Caki2 (cell line): ENCODE data around the gene EFR3B. TPM values are rescaled to one million over a fixed set of nuclear protein-coding genes. Genes with fewer than 3 reads are reported as not detected.
"Not testable (repeated sequence)": the region's sequence is repeated elsewhere in the genome, so short reads cannot be mapped to it uniquely, and the experiment has no call there.

ENCODE experiments used
- DNase-seq: peaks from one replicate; pipeline ENCODE4 v3.0.0-alpha.2; 2015; ENCODE audit warnings: low read depth
- in situ Hi-C: cut with HindIII; loops from 2 replicates; pipeline ENCODE4 v1.10.0; 2016; ENCODE audit warnings: low sequenced_read_pairs, low pct_unique_long_range_greater_than_20kb, mixed read lengths
- total RNA-seq: library from RNA; depleted of rRNA; stranded (reverse); fragments of >200 nt; shearing (Covaris generic); gene quantifications from 2 replicates; pipeline ENCODE4 v1.2.3, GENCODE V29; 2014; ENCODE audit warnings: low replicate concordance

Gene EFR3B
- total RNA-seq, 1 experiment from 2014 or later: 0.71 TPM

DNA sequence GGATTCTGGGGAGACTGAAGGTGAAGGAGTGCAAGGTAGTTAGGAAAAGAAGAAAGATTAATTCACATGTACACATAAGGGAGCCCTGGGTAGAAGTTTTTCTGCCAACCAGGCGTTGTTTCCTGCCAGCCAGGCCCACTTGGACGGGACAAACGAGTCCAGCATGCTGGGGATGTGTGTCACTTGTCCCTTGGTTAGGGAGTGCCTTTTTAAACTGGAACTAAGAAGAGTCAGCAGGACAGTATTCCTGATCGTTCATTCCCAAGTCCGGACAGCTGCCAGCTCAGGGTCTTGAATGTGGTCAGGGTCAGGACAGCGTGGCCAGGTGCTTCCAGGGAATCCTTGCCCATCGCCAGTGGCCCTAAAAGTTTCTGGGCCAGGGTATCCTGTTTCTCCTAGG is 83.3 kb downstream of the EFR3B start:
- in situ Hi-C loops: no loop called here
- no peak for DNase-seq

- DNase-seq: no peak
- in situ Hi-C loops: no loop called here
Measured at GRCh38 chr2:25125976-25126375, 84.1 kb downstream of the EFR3B start.

DNA sequence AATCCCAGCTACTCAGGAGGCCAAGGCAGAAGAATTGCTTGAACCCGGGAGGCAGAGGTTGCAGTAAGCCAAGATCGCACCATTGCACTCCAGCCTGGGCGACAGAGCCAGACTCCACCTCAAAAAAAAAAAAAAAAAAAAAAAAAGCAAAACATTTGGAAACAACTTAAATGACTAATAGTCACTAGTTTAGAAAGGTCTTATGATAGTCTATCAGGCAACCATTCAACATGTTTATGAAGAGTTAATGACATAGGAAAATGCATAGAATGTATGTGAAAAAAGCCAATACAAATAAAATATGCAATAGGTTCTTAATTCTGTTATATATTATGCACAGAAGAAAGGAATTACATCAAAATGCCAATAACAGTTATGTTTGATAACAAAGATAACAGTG is 85.2 kb downstream of the EFR3B start:
- in situ Hi-C loops: not testable (repeated sequence)

GRCh38 chr2:25127646-25128045 is 85.8 kb downstream of the EFR3B start:
- no peak for DNase-seq
- in situ Hi-C loops: no loop called here

More for the DNA sequence above, 85.2 kb downstream of the EFR3B start:
- DNase-seq: not testable (repeated sequence)

- in situ Hi-C loops: no loop called here
- DNase-seq: no peak
Measured at GRCh38 chr2:25129901-25130520, 88.1 kb downstream of the EFR3B start.

DNA sequence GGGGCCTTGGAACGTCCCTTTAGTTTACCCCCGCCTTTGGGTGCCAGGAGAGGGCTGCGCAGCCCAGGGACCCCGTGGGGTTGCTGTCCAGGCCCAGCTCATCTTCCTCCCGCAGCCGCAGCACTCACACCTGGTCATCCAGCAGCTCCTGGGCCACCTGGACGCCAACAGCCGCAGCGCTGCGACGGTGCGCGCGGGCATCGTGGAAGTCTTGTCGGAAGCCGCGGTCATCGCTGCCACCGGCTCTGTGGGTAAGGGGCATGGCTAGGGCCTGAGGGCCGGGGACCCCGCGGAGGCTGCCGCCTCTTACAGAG is 89.3 kb downstream of the EFR3B start:
- DNase-seq: no peak
- in situ Hi-C loops: no loop called here

- DNase-seq: no peak
- in situ Hi-C loops: no loop called here
Measured at GRCh38 chr2:25131567-25132298, 89.9 kb downstream of the EFR3B start.

DNA sequence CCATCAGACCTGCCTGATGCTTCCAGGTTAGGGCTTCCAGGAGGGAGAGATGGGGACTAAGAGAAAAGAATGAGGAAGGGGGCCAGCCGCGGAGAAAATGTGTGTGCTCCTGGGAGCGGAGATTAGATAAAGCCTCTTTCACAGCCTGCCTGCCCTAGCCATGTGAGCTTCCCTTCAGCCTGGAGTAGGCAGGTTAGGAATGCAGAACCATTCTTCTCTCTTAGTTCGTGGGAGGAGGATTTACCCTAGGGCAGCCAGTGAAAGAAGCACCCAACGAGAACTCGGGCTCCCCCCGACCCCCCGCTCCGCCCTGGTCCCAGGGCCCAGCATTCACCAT is 90.4 kb downstream of the EFR3B start:
- in situ Hi-C loops: no loop called here
- no peak for DNase-seq

- in situ Hi-C loops: no loop called here
Measured at GRCh38 chr2:25132693-25133092, 90.8 kb downstream of the EFR3B start.

DNA sequence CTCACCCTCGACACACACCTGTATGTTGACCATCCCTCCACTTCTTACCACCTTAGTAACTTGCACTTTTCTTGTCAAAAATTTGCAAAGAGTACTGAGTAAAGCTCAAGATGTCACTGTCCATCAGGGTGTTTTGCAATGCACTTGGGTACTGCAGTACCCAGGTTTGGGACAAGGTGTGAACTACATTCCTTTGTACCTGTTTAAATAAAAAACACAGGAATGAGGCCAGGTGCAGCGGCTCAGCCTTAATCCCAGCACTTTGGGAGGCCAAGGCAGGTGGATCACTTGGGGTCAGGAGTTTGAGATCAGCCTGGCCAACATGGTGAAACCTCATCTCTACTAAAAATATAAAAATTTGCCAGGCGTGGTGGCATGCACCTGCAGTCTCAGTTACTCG is 98.7 kb downstream of the EFR3B start:
- DNase-seq, in situ Hi-C loops: not testable (repeated sequence)

More at GRCh38 chr2:25132693-25133092, 90.8 kb downstream of the EFR3B start:
- DNase-seq: no peak

DNA sequence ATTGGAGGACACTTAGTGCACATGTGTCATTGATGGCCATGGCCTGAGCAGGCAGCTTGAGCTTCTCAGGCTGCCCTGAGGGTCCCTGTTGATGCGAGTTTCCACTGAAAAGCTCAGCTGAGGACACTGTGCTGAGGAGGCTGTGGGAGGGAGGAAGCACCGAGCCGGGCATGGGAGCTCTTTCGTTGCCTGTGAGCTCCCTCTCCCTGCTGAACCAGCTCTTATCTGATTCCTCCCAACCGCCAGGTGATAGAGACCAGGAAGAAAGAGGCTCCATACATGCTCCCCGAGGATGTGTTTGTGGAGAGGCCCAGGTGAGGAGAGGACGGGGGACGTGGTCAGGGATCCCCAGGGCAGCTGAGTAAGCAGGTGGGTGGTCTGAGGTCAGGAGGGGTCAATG is 99.2 kb downstream of the EFR3B start:
- in situ Hi-C loops: no loop called here
- no peak for DNase-seq

- DNase-seq: no peak
- in situ Hi-C loops: no loop called here
Measured at GRCh38 chr2:25145803-25146202, 103.9 kb downstream of the EFR3B start.

DNA sequence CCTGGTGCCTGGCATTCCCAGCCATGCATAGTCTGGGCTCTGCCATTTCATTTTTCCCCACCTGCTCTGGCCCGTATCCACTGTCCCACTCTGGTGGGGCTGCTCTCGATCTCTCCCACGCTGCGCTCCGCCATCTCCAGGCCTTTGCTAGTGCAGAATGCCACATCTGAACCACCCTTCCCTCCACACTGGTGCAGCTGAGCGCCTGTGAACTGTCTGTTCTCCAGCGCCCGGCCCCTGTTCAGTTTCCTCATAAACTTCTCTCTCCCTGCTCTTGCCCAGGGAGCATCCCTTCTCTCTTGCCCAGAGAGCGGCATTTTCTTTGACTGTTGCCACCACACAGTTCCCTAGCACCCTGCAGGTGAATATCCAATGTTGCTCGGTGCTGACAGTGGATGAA is 105.0 kb downstream of the EFR3B start:
- no peak for DNase-seq
- in situ Hi-C loops: no loop called here

- no peak for DNase-seq
- in situ Hi-C loops: no loop called here
Measured at GRCh38 chr2:25149646-25150045, 107.8 kb downstream of the EFR3B start.

- DNase-seq, in situ Hi-C loops: not testable (repeated sequence)
Measured at GRCh38 chr2:25150993-25151392, 109.1 kb downstream of the EFR3B start.

GRCh38 chr2:25151718-25152117 is 109.8 kb downstream of the EFR3B start:
- in situ Hi-C loops: no loop called here
- no peak for DNase-seq

- in situ Hi-C loops: no loop called here
- DNase-seq: no peak
Measured at GRCh38 chr2:25155401-25155800, 113.5 kb downstream of the EFR3B start.

DNA sequence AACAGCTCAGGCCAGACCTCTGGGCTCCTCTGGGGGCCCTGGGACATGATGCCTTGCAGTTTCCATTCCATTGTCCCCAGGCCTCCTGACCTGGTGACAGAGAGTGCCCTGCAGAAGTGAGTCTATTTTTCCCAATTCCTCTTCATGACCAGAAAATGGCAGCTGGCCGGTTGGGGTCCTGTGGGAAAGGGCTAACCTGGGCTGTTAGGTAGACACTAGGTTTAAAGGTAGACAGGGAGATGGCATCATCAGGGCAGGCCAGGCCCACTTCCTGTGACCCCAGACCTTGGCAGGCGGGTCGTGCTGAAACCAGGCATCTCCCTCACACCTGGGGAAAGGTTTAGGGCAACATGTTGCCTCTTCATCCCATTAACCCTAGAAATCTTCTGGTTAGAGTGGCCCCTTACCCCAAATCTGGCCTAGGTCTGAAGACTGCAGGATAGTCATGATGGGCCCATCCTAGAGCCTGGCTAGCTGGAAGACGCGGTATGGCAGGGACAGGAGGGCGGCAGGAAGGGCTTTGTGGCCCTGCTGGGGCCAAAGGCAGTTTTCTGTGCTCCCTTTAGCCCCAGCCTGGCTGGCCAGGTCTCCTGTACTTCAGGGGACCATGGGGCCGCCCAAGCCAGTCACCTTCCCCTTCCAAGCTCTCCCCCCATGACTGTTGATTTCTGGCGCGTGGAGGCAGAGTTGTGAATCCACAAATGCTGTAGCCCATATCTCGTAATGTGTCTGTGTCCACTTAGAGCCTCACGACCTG is 116.4 kb downstream of the EFR3B start:
- in situ Hi-C loops: no loop called here
- no peak for DNase-seq

DNA sequence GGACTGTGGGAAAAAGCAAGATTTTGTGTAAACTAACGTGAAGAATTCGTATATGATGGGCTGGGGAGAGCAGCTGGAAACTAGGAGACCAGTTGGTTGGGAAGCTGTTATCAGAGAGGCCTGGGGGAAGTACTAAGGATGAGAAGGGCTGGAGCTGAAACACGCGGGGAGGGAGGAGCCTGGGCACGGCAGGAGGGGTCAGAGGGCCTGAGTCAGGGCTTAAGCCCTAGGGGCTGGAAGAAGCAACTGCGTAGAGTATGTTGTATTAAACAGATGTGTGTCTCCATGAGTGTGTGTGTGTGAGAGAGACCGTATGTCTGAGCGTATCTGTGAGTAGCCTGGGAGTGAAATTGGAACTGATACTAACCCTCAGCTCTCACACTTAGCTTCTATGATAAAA is 118.1 kb downstream of the EFR3B start:
- in situ Hi-C loops: no loop called here
- DNase-seq: no peak

DNA sequence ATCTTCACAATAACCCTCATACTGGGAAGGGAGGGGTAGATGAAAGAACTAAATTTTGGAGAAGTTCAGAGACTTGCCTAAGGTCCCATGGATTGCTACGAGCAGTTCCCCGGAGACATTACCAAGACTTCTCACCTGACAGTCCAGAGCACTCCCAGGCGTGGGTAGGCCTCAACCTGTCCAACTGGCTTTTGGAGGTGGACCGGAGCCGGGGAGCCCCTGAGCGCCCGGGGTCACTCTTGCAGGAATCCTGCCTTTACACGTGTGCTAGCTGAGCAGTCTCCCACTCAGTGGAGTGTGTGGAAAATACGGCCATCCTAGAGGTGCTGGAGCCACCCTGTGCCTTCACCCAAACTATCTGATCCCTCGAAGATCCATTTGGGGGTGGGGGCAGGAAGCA is 118.5 kb downstream of the EFR3B start:
- in situ Hi-C loops: no loop called here
- no peak for DNase-seq
